CD14-positive monocyte (primary cell): ENCODE measurements around the gene CD248. TPM values are rescaled to one million over a fixed set of nuclear protein-coding genes. Genes with fewer than 3 reads are reported as not detected.

ENCODE experiments used
- DNase-seq, 3 donors: peaks; one replicate each; pipeline ENCODE4 v3.0.0-alpha.2; 2011 to 2022
- H2AFZ ChIP-seq: 2 replicates; pipeline ENCODE4 v1.6.0; 2012; ENCODE audit warnings: mild to moderate bottlenecking, low read depth, low read length, inconsistent platforms; ENCODE audit not compliant: insufficient read depth, poor library complexity, severe bottlenecking
- H3K27ac ChIP-seq, 2 donors: 1 replicate in 1 of 2; 2 replicates in 1 of 2; pipeline ENCODE4 v1.5.1; 2012 to 2013; ENCODE audit warnings: low read length in 2 of 2, control low read depth in 1 of 2, inconsistent platforms in 1 of 2, low read depth in 1 of 2, mild to moderate bottlenecking in 1 of 2
- H3K27me3 ChIP-seq, 2 donors: one replicate each; pipeline versions ENCODE4 v1.6.0 to v1.6.1; 2011 to 2013; ENCODE audit warnings: low read length in 2 of 2; ENCODE audit not compliant: control insufficient read depth in 2 of 2, insufficient read depth in 2 of 2
- H3K36me3 ChIP-seq, 2 donors: replicated peaks in 1 of 2; 1 replicate in 1 of 2; 2 replicates in 1 of 2; pipeline versions ENCODE4 v1.5.1 to v1.6.1; 2012 to 2013; ENCODE audit warnings: low read length in 2 of 2, control low read depth in 1 of 2, inconsistent platforms in 1 of 2, mild to moderate bottlenecking in 1 of 2; ENCODE audit not compliant: insufficient read depth in 2 of 2, control insufficient read depth in 1 of 2
- H3K4me1 ChIP-seq, 2 donors: 1 replicate in 1 of 2; 2 replicates in 1 of 2; pipeline versions ENCODE4 v1.5.1 to v1.6.1; 2012 to 2013; ENCODE audit warnings: low read length in 2 of 2, control low read depth in 1 of 2, inconsistent platforms in 1 of 2, mild to moderate bottlenecking in 1 of 2, moderate library complexity in 1 of 2; ENCODE audit not compliant: insufficient read depth in 2 of 2, control insufficient read depth in 1 of 2
- H3K4me2 ChIP-seq: replicated peaks from 2 replicates; pipeline ENCODE3; 2012; ENCODE audit warnings: low read length, moderate library complexity, mild to moderate bottlenecking; ENCODE audit not compliant: poor library complexity, severe bottlenecking; ENCODE audit errors: extremely low read depth
- H3K4me3 ChIP-seq, 3 experiments: fragments of 200-600 bp in 1 of 3; sonication (generic) in 1 of 3; replicated peaks in 1 of 3; 1 replicate in 2 of 3; 2 replicates in 1 of 3; pipeline ENCODE4 v1.5.1; 2011 to 2013; ENCODE audit warnings: low read length in 3 of 3, mild to moderate bottlenecking in 3 of 3, control low read depth in 2 of 3, low read depth in 2 of 3, inconsistent platforms in 1 of 3, moderate library complexity in 1 of 3
- H3K79me2 ChIP-seq: 2 replicates; pipeline ENCODE4 v1.6.0; 2012; ENCODE audit warnings: mild to moderate bottlenecking, control low read depth, inconsistent platforms, low read length, moderate library complexity; ENCODE audit not compliant: insufficient read depth
- H3K9ac ChIP-seq: 2 replicates; pipeline ENCODE4 v1.6.0; 2017; ENCODE audit warnings: low read length, mild to moderate bottlenecking; ENCODE audit not compliant: insufficient read depth, poor library complexity, severe bottlenecking
- H3K9me3 ChIP-seq, 2 donors: replicated peaks in 1 of 2; 1 replicate in 1 of 2; 2 replicates in 1 of 2; pipeline versions ENCODE4 v1.5.1 to v1.6.1; 2012 to 2013; ENCODE audit warnings: low read length in 2 of 2, control low read depth in 1 of 2; ENCODE audit not compliant: control insufficient read depth in 1 of 2, insufficient read depth in 1 of 2
- H4K20me1 ChIP-seq: 2 replicates; pipeline ENCODE4 v1.6.0; 2012; ENCODE audit warnings: mild to moderate bottlenecking, low read length, control low read depth, moderate library complexity; ENCODE audit not compliant: insufficient read depth
- H3K27ac Mint-ChIP-seq, 7 donors: one replicate each; pipeline ENCODE4 v1.8.0; 2020; ENCODE audit warnings: mild to moderate bottlenecking in 7 of 7, mixed read lengths in 7 of 7, moderate library complexity in 6 of 7, inconsistent platforms in 2 of 7
- H3K27me3 Mint-ChIP-seq, 3 donors: one replicate each; pipeline ENCODE4 v1.8.0; 2021 to 2022; ENCODE audit warnings: low read depth in 3 of 3, mild to moderate bottlenecking in 3 of 3, mixed read lengths in 3 of 3, moderate library complexity in 3 of 3, inconsistent platforms in 1 of 3
- H3K36me3 Mint-ChIP-seq, 2 donors: one replicate each; pipeline ENCODE4 v1.8.0; 2020; ENCODE audit warnings: mixed read lengths in 2 of 2, inconsistent platforms in 1 of 2, mild to moderate bottlenecking in 1 of 2
- H3K4me1 Mint-ChIP-seq: one replicate; pipeline ENCODE4 v1.8.0; 2020; ENCODE audit warnings: mild to moderate bottlenecking, mixed read lengths
- H3K4me3 Mint-ChIP-seq, 2 donors: one replicate each; pipeline ENCODE4 v1.8.0; 2020; ENCODE audit warnings: mild to moderate bottlenecking in 2 of 2, mixed read lengths in 2 of 2, moderate library complexity in 1 of 2
- H3K9me3 Mint-ChIP-seq, 7 donors: one replicate each; pipeline ENCODE4 v1.8.0; 2020 to 2022; ENCODE audit warnings: mixed read lengths in 7 of 7, mild to moderate bottlenecking in 6 of 7, moderate library complexity in 6 of 7, inconsistent platforms in 2 of 7
- WGBS: methylation state at CpG from one replicate; pipeline ENCODE4 v1.1.5; 2013; ENCODE audit warnings: missing lambda C conversion rate; ENCODE audit not compliant: insufficient coverage; 5-methylcytosine and 5-hydroxymethylcytosine counted together
- intact Hi-C, 2 donors: fragments of 100-400 bp; cut with micrococcal nuclease; formaldehyde crosslinking; loops; one replicate each; pipeline versions ENCODE4 v1.15.0 to v1.15.1; 2023
- polyA plus RNA-seq, 3 donors: library from polyadenylated mRNA; depleted of rRNA in 1 of 3; unstranded in 2 of 3; stranded (reverse) in 1 of 3; fragments of 300-500 nt in 2 of 3; fragments of >200 nt in 1 of 3; fragmentation: Illumina TruSeq in 2 of 3; gene quantifications; 1 replicate in 2 of 3; 2 replicates in 1 of 3; pipeline ENCODE4 v1.2.3, GENCODE V29; 2012 to 2021
- TF ChIP-seq, protein P1 (sequence below): fragments of 200-600 bp; IDR thresholded peaks from one replicate; pipeline ENCODE4 v1.8.0; 2022; ENCODE audit warnings: antibody characterized with exemption, mild to moderate bottlenecking

CD248 gene
- polyA plus RNA-seq, 3 donors = 0.05 to 0.13 TPM; not detected in 1

DNA sequence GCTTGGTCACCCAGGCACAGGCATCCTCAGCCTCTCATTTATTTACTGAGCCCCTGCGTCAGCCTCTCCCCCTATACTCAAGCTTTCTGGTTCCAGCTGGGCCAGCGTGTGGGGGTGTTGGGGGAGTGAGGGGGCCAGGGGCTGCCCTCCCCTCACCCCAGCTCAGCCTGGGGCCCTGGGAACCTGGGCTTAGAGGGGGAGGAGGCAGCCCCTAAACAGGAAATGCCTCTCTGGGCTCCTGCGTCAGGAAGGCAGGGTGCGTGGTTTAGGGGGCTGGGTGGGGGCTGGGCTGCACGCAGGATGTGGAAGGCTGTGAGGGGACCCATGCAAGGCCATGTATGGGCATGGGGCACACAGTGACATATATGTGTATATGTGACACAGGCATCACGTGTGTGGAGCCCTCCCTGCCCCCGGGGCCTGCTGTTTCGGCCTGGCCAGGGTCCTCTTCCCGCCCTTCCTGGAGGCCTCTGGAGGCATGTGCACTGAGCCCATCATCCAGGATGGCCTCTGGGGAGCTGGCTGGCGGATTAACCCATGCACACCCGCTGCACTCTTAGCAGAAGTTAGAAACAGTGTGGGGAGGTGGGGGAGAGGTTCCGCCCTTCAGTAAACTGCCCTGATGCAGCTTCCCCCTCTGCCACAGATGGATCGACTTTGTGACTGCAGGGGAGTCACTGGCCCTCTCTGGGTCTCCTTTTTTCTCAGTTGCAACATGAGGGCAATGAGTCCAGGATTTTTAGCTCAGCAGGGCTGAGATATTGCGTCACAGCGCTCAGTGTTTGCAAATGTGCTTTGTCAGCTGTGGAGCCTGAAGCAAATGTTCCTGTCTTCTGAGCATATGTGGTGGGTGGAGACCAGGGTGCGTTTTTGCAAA lies 1.1 kb upstream of the CD248 start:
- H4K20me1 ChIP-seq = no peaks in the 10 kb centered on the region
- peaks cover 0 to 9% (median 3%) of the 10 kb centered on the region in 7 donors for H3K9me3 Mint-ChIP-seq
- H3K36me3 ChIP-seq = no peaks in the 10 kb centered on the region
- H3K79me2 ChIP-seq = no peaks in the 10 kb centered on the region
- peak overlapping the region; percentile 39 to 69 for H3K4me3 Mint-ChIP-seq
- intact Hi-C loops = loop anchor here in 1 of 2 donors (10.0 kb wide), 1 partner anchor 67 kb away; no protein-coding TSS in a partner anchor
- H3K4me1 Mint-ChIP-seq = peaks cover 41% of the 10 kb centered on the region
- H3K9ac ChIP-seq = peak overlapping the region; percentile 24
- DNase-seq = peak; percentile 90 to 95 (median 94)
- peak overlapping the region in 1 of 3 experiments; percentile 44 for H3K4me3 ChIP-seq
- WGBS = 7% methylated on average over 12 of the region's 16 CpGs
- peaks cover 0 to 16% (median 13%) of the 10 kb centered on the region in 3 donors for H3K27me3 Mint-ChIP-seq
- peaks cover 0 to 2% of the 10 kb centered on the region in 2 donors for H3K36me3 Mint-ChIP-seq
- TF ChIP-seq, protein P1, sequence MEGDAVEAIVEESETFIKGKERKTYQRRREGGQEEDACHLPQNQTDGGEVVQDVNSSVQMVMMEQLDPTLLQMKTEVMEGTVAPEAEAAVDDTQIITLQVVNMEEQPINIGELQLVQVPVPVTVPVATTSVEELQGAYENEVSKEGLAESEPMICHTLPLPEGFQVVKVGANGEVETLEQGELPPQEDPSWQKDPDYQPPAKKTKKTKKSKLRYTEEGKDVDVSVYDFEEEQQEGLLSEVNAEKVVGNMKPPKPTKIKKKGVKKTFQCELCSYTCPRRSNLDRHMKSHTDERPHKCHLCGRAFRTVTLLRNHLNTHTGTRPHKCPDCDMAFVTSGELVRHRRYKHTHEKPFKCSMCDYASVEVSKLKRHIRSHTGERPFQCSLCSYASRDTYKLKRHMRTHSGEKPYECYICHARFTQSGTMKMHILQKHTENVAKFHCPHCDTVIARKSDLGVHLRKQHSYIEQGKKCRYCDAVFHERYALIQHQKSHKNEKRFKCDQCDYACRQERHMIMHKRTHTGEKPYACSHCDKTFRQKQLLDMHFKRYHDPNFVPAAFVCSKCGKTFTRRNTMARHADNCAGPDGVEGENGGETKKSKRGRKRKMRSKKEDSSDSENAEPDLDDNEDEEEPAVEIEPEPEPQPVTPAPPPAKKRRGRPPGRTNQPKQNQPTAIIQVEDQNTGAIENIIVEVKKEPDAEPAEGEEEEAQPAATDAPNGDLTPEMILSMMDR = no peak
- peaks cover 45 to 51% of the 10 kb centered on the region in 2 donors for H3K4me1 ChIP-seq
- no peaks in the 10 kb centered on the region for H3K27me3 ChIP-seq
- H3K9me3 ChIP-seq = no peaks in the 10 kb centered on the region
- H3K27ac ChIP-seq = peak overlapping the region; percentile 79 to 83
- peak overlapping the region; percentile 88 to 96 (median 94) for H3K27ac Mint-ChIP-seq
- peak overlapping the region; percentile 58 for H3K4me2 ChIP-seq
- peak overlapping the region; percentile 53 for H2AFZ ChIP-seq

DNA sequence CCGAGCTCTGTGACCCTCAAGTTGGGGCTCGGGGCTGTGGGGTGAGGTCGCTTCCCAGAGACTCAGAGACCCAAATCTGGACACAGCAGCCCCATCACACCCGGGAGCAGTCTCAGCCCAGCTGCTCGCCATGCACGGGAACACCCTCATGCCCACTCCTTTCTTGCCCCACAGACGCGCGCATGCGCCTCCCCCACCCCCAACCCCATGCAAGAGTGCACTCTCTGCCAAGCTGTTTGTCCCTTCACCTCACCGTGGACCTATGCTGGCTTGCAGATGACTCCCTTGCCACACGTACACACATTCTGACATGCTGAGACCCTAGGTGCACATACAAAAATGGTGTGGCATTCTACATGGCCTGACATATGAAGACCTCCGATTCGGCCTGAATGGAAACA lies 478 bp upstream of the CD248 start:
- WGBS = 7% methylated on average over 14 of the region's 14 CpGs
- H3K4me3 Mint-ChIP-seq = peak overlapping the region; percentile 2 to 69
- Histone ChIP-seq H3K4me1 (peaks cover 47 to 55% of the 10 kb centered on the region in 2 donors), H3K9me3 (no peaks in the 10 kb centered on the region), H3K4me3 (peak overlapping the region in 1 of 3 experiments; percentile 44), H3K27me3 (no peaks in the 10 kb centered on the region), H3K9ac (no peak overlapping the region), H3K36me3 (no peaks in the 10 kb centered on the region), H3K79me2 (no peaks in the 10 kb centered on the region), H3K4me2 (peak overlapping the region; percentile 58), H2AFZ (peak overlapping the region; percentile 53), H4K20me1 (no peaks in the 10 kb centered on the region), H3K27ac (peak overlapping the region; percentile 79 to 83)
- TF ChIP-seq, protein P1 = no peak
- peaks cover 0 to 2% of the 10 kb centered on the region in 2 donors for H3K36me3 Mint-ChIP-seq
- H3K27ac Mint-ChIP-seq = peak overlapping the region; percentile 82 to 95 (median 94)
- H3K9me3 Mint-ChIP-seq = peaks cover 0 to 9% (median 3%) of the 10 kb centered on the region in 7 donors
- peaks cover 0 to 16% (median 13%) of the 10 kb centered on the region in 3 donors for H3K27me3 Mint-ChIP-seq
- DNase-seq = peak in 1 of 3 donors; percentile 34
- intact Hi-C loops = loop anchor here in 1 of 2 donors (10.0 kb wide), 1 partner anchor 67 kb away; no protein-coding TSS in a partner anchor
- H3K4me1 Mint-ChIP-seq = peaks cover 44% of the 10 kb centered on the region
